GM19351 (cell line): ENCODE results near the gene TCF12.

Source experiments
- ATAC-seq: cut with Tn5 transposase; IDR thresholded peaks from one replicate; pipeline ENCODE4 v1.9.1; 2021; ENCODE audit warnings: mild to moderate bottlenecking, moderate library complexity; ENCODE audit not compliant: unreplicated experiment

The TCF12 gene

DNA sequence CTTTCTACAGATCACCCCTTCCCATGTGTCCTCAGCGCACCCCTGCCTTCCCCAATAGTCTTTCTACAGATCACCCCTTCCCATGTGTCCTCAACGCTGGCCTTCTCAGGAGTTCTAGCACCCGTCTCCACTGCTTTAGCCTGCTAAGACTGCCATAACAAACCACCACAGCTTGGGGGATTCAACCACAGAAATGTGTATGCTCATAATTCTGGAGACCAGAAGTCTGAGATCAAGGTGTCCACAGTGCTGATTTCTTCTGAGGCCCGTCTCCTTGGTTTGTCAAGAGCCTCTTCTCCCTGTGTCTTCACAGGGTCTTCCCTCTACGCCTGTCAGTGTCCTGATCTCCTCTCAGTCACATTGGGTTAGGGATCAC is 389.7 kb downstream of the TCF12 start:
- no peak for ATAC-seq

GRCh38 chr15:57309856-57310760 is 391.7 kb downstream of the TCF12 start:
- ATAC-seq, result no peak

GRCh38 chr15:57310876-57311275 is 392.4 kb downstream of the TCF12 start:
- ATAC-seq, result no peak

DNA sequence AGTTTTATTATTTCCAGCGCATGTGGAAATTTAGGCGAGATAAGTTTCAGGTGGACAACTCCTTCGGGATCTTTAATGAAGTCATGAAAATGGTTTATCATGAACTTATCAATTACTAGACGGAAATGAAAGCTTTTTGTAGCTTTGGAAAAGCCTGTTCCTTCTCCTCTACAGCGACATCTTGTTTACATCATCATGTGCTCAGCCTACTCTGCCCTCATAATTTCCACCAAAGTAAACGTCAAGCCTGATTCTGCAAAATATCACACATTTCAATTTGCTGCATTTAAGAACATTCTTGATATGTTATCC is 393.5 kb downstream of the TCF12 start:
- no peak for ATAC-seq

GRCh38 chr15:57312318-57313133 is 394.1 kb downstream of the TCF12 start:
- no peak for ATAC-seq

- no peak for ATAC-seq
These were observed 394.7 kb downstream of the TCF12 start for GRCh38 chr15:57313134-57313483.

- ATAC-seq, result no peak
These were observed 395.8 kb downstream of the TCF12 start for GRCh38 chr15:57314221-57314620.

GRCh38 chr15:57316451-57316850 is 398.0 kb downstream of the TCF12 start:
- no peak for ATAC-seq

- no peak for ATAC-seq
These were observed 400.9 kb downstream of the TCF12 start for GRCh38 chr15:57319226-57319918.

- no peak for ATAC-seq
These were observed 401.6 kb downstream of the TCF12 start for GRCh38 chr15:57319919-57320560.

DNA sequence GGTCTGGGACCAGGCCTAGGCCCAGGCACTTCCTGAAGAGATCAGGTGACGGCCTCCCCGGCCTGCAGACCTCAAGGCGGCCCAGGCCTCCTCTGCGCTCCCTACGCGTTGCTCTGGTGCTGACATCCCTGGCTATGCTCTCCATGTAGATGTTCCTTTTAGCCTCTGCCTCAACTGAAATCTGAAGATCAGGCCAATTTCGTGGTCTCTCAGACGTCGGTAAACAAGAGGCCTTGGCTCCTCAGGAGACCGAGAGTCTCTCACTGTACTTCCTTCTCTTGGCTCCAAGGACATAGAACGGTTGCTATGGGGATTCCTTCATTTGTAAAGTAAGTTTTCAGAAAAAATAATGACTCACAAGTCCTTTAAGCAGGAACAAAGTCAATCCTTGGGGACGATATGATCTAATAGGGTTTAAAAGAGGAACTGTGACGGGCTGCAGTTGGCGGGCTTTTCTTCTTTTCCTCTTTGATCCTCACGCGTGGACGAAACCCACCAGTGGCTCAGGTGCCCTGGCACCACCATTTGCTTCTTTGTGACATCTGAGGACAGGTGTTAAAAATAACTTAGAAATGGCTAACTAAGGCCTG is 402.3 kb downstream of the TCF12 start:
- no peak for ATAC-seq

DNA sequence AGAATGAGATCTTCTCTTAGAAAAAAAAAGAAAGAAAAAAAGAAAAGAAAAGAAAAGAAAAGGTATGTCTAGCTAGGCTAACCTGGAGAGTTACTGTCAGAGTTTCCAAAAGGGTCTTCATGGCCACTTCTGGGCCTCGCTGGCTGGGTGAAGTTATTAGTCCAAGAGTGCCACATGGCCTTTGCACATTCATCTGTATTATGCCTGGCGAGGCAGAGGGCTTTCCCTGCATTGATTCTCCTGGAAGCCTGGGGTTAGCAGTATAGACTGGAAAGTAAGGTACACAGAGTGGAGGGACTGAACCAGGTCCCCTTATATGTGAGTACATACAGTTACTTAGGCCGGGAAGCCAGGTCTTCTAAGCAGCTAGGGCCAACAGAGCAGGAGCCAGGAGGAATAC is 403.0 kb downstream of the TCF12 start:
- ATAC-seq, result no peak

GRCh38 chr15:57321973-57322601 is 403.6 kb downstream of the TCF12 start:
- ATAC-seq, result no peak

GRCh38 chr15:57322602-57323250 is 404.3 kb downstream of the TCF12 start:
- no peak for ATAC-seq

GRCh38 chr15:57323299-57323805 is 404.9 kb downstream of the TCF12 start:
- no peak for ATAC-seq

DNA sequence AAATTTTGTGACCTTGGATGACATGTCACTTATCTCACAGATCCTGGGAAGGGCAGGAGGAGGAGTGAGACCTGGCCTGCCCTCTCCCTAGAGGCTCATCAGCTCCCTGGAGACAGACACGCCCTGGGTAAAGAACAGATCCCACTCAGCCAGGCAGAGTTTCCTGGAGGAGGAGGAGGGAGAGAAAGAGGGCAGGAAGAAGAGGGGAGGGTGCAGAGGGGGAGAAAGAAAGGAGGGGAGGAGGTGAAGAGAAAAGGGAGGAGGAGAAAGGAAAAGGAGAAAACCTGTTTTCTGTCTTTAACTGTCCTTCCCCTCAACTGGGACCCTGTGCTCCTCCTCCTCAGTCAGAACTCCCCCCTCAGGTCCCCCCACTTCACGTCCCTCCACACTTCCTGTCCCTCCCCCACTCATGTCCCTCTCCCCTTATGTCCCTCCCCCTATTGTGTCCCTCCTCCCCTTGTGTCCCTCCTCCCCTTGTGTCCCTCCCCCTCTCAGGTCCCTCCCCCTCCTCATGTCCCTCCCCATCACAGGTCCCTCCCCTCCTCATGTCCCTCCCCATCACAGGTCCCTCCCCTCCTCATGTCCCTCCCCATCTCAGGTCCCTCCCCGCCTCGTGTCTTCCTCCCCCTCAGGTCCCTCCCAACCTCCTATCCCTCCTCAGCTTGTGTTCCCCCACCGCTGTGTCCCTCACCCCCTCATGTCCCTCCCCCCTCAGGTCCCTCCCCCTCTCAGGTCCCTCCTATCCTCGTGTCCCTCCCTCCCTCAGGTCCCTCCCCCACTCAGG is 405.6 kb downstream of the TCF12 start:
- ATAC-seq, result no peak

GRCh38 chr15:57324590-57324890 is 406.1 kb downstream of the TCF12 start:
- ATAC-seq, result no peak

GRCh38 chr15:57324944-57325679 is 406.7 kb downstream of the TCF12 start:
- ATAC-seq, result no peak
